ENCODE results near the gene ERCC6L2. TPM values are rescaled to one million over a fixed set of nuclear protein-coding genes. Genes with fewer than 3 reads are reported as not detected.
A peak's percentile ranks its signal among the peaks of the same experiment; 100 is the strongest.

Gene ERCC6L2
- total and polyA plus RNA-seq, 9 of the 15 experiments (the other 6 are each of a cell fraction or from before 2014, with no cell fraction given), result 7.8 to 42.8 (median 23.6) TPM

GRCh38 chr9:95834281-95834907, 41.1 kb upstream of the ERCC6L2 start (continued):
- TF ChIP-seq TFAP4 (CRISPR knock-in tag; IDR thresholded peaks at IDR 0.05; ENCODE audit: borderline replicate concordance) (no peak), NRF1 (conservative IDR thresholded peaks at IDR 0.05 in 1 of 2, IDR thresholded peaks at IDR 0.05 in 1 of 2) (no peak), RBM34 (IDR thresholded peaks at IDR 0.05; ENCODE audit: borderline replicate concordance, insufficient read depth, low read length) (no peak), MYBL2 (IDR thresholded peaks at IDR 0.05; ENCODE audit: low read depth) (peak; percentile 75), MYBL2 (CRISPR knock-in tag; IDR thresholded peaks at IDR 0.05; ENCODE audit: borderline replicate concordance) (no peak), RBM17 (IDR thresholded peaks at IDR 0.05; ENCODE audit: borderline replicate concordance, low read depth, low read length) (no peak), HBP1 (CRISPR knock-in tag; IDR thresholded peaks at IDR 0.05) (no peak), GABPB1 (CRISPR knock-in tag; IDR thresholded peaks at IDR 0.05) (no peak; the same call in 1 of the 2 replicates), TFAM (CRISPR knock-in tag; conservative IDR thresholded peaks at IDR 0.05) (no peak), TEAD2 (tag; IDR thresholded peaks at IDR 0.05) (no peak), PHF8 (IDR thresholded peaks at IDR 0.05; ENCODE audit: borderline replicate concordance, low read length) (no peak), PURB (CRISPR knock-in tag; IDR thresholded peaks at IDR 0.05; ENCODE audit: low read depth) (no peak), MCM5 (IDR thresholded peaks at IDR 0.05; ENCODE audit: low read depth) (no peak), SMARCB1 (IDR thresholded peaks at IDR 0.05; ENCODE audit: insufficient read length, low read depth) (no peak), KLF6 (CRISPR knock-in tag; IDR thresholded peaks at IDR 0.05; ENCODE audit: borderline replicate concordance) (no peak), TSC22D4 (tag; IDR thresholded peaks at IDR 0.05) (no peak), THRAP3 (IDR thresholded peaks at IDR 0.05; ENCODE audit: borderline replicate concordance) (no peak), ZKSCAN1 (IDR thresholded peaks at IDR 0.05; ENCODE audit: low read depth, low read length) (no peak), CAMTA2 (CRISPR knock-in tag; conservative IDR thresholded peaks at IDR 0.05) (no peak), ARHGAP35 (IDR thresholded peaks at IDR 0.05; ENCODE audit: partially characterized antibody) (no peak), RNF2 (IDR thresholded peaks at IDR 0.05) (no peak), ELF1 (tag; IDR thresholded peaks at IDR 0.05) (0 out of 2 replicates have a peak, but pooled peaks have one; percentile 36), HNRNPL (IDR thresholded peaks at IDR 0.05; ENCODE audit: low read depth, low read length) (no peak), SMARCA4 (IDR thresholded peaks at IDR 0.05) (0 out of 2 replicates have a peak, but pooled peaks have one; percentile 45), ZNF717 (CRISPR knock-in tag; IDR thresholded peaks at IDR 0.05) (no peak), MTA3 (IDR thresholded peaks at IDR 0.05; ENCODE audit: borderline replicate concordance) (no peak)
- TF ChIP-seq, protein P1, sequence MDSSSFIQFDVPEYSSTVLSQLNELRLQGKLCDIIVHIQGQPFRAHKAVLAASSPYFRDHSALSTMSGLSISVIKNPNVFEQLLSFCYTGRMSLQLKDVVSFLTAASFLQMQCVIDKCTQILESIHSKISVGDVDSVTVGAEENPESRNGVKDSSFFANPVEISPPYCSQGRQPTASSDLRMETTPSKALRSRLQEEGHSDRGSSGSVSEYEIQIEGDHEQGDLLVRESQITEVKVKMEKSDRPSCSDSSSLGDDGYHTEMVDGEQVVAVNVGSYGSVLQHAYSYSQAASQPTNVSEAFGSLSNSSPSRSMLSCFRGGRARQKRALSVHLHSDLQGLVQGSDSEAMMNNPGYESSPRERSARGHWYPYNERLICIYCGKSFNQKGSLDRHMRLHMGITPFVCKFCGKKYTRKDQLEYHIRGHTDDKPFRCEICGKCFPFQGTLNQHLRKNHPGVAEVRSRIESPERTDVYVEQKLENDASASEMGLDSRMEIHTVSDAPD (CRISPR knock-in tag; IDR thresholded peaks at IDR 0.05), result no peak
- TF ChIP-seq, protein P2, sequence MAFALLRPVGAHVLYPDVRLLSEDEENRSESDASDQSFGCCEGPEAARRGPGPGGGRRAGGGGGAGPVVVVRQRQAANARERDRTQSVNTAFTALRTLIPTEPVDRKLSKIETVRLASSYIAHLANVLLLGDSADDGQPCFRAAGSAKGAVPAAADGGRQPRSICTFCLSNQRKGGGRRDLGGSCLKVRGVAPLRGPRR (CRISPR knock-in tag; IDR thresholded peaks at IDR 0.05), result no peak

Measured in K562 (cell line).